Colonic mucosa (tissue), 4 donors: ENCODE data around the gene NRTN. TPM values are rescaled to one million over a fixed set of nuclear protein-coding genes. Genes with fewer than 3 reads are reported as not detected.

Experiments used
- DNase-seq: peaks from one replicate; pipeline ENCODE4 v3.0.0-alpha.2; 2020
- H3K27ac ChIP-seq: fragments of 200-600 bp; one replicate; pipeline ENCODE4 v1.8.0; 2021
- H3K27me3 ChIP-seq: fragments of 200-600 bp; one replicate; pipeline ENCODE4 v1.8.0; 2021
- H3K36me3 ChIP-seq: fragments of 200-600 bp; one replicate; pipeline ENCODE4 v1.8.0; 2021
- H3K4me1 ChIP-seq: fragments of 200-600 bp; one replicate; pipeline ENCODE4 v1.8.0; 2021; ENCODE audit warnings: mild to moderate bottlenecking
- H3K4me3 ChIP-seq: fragments of 200-600 bp; one replicate; pipeline ENCODE4 v1.8.0; 2021
- H3K9ac ChIP-seq, 2 donors: one replicate each; pipeline ENCODE4 v1.7.0; 2013; ENCODE audit warnings: control low read depth in 2 of 2, low read depth in 2 of 2, low read length in 2 of 2
- H3K9me3 ChIP-seq: fragments of 200-600 bp; one replicate; pipeline ENCODE4 v1.8.0; 2021
- CTCF ChIP-seq: fragments of 200-600 bp; IDR thresholded peaks from one replicate; pipeline ENCODE4 v1.8.0; 2022; ENCODE audit warnings: antibody characterized with exemption, mild to moderate bottlenecking
- intact Hi-C: fragments of 100-400 bp; cut with DNase I; formaldehyde crosslinking; loops from one replicate; pipeline ENCODE4 v1.14.1; 2022
- total RNA-seq, 2 donors: library from RNA; stranded (reverse); fragmentation: NEBNext Ultra II Directional in 1 of 2; extraction: Animal tissue kit (Norgen Biotek cat#: 25700) in 1 of 2; gene quantifications; one replicate each; pipeline ENCODE4 v1.2.1, GENCODE V29; 2021
- donor health status: healthy.
- donor health status: DM: no; HTN: no; CAD: no.
- donor health status: DM: no; HTN: no; CAD: no.

Gene NRTN
- total RNA-seq, 2 donors from 2014 or later, result 1.8 to 2.9 TPM

DNA sequence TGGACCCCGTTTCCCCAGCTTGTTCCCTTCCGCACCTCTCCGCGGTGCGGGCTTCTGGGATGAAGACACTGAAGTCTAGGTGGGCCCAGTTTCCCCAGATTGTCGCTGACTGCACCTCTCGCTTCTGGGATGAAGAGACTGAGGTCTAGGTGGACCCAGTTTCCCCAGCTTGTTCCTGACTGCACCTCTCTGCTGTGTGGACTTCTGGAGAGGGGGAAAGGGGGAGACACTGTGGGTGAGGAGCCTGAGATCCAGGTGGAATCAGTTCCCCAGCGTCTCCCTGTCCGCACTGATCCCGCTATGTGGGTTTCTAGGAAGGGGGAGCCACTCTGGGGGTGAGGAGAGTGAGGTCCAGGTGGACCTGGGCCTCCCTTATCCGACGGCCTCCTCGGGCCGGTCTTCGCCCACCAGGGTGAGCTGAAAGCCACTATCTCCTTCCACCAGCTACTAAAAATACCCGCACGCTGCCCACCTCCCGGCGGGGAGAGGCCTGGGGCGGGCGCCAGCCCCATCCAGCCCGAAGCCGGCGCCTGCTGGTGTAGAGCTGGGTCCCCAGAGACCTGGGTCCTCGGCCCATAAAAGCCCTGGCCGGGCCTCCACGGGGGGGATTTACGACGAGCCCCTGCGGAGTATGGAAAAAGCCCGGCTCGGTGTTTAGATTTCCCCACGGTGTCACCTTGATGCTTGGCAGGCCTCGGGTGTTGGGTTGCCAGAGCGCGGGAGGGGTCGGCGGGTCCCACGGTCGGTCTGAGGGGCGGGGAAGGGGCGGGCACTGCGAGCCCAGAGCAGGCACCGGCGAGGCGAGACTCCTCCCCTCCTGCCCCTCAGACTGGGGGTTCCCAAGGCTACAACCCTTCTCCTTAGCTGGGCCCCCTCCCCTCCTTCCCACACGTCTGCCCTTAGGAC lies 24.0 kb downstream of the NRTN start:
- TF ChIP-seq CTCF, result no peak
- no peaks in the 10 kb centered on the region for H3K36me3 ChIP-seq
- H3K4me3 ChIP-seq, result peak overlapping the region; percentile 40
- no peaks in the 10 kb centered on the region for H3K9me3 ChIP-seq
- peaks cover 10% of the 10 kb centered on the region for H3K4me1 ChIP-seq
- intact Hi-C loops, result no loop called here
- DNase-seq, result no peak
- H3K9ac ChIP-seq, result peak overlapping the region; percentile 45 to 78
- no peaks in the 10 kb centered on the region for H3K27me3 ChIP-seq
- H3K27ac ChIP-seq, result peak overlapping the region; percentile 59

DNA sequence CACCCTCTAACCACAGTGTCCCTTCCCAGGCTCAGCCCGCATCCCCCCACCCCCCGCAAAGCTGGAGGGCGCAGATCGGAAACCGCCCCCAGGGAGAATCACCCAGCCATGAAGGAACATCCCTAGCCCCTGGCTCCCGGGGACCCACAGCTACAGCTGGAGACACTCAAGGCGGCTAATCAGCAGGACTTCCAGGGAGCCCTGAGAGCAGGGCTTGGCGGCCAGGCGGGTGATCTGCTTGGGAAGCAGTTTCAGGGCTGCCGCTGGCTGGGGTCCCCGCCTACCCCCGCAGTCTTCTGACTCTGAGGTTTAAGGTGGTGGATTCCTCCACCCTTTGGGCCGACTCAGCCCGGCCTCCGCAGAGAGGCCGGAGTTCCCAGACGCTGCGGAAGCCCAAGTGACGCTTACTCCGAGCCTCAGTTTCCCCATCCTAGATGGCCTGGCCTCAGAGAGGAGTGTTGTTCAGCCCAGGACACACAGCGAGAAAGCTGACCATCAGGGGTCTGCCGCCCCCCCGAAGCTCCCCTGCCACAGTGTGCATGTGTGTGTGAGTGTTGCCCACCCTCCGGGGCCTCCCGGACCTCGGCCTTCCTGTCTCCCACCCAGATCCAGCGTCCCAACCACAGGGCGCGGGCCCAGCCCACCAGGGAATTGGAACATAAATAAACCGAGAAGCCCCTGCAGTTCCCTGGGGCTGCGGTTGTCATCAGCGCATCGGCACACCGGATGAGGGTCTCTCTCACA lies 24.9 kb downstream of the NRTN start:
- DNase-seq, result no peak
- no peak overlapping the region for H3K9ac ChIP-seq
- H3K27ac ChIP-seq, result no peak overlapping the region
- H3K36me3 ChIP-seq, result no peaks in the 10 kb centered on the region
- no peak for TF ChIP-seq CTCF
- H3K4me3 ChIP-seq, result no peak overlapping the region
- H3K27me3 ChIP-seq, result no peaks in the 10 kb centered on the region
- peaks cover 10% of the 10 kb centered on the region for H3K4me1 ChIP-seq
- no peaks in the 10 kb centered on the region for H3K9me3 ChIP-seq
- intact Hi-C loops, result no loop called here

DNA sequence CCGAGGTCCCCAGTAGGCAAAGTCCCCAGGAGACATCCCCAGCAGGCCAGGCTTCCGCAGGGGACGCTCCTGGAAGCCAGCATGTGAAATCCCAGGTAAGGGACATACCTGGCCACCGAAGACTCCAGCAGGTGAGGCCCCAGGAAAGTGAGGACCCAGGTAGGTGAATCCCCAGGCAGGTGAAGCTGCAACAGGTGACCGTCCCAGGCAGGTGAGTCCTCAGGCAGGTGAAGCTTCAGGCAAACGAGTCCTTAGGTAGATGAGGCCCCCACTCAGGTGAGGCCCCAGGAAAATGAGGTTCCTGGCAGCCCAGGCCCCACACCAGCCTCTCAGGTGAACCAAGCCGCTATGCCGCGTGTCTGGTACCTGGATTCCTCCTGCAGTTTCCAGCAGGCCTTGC lies 26.3 kb downstream of the NRTN start:
- intact Hi-C loops, result no loop called here

DNA sequence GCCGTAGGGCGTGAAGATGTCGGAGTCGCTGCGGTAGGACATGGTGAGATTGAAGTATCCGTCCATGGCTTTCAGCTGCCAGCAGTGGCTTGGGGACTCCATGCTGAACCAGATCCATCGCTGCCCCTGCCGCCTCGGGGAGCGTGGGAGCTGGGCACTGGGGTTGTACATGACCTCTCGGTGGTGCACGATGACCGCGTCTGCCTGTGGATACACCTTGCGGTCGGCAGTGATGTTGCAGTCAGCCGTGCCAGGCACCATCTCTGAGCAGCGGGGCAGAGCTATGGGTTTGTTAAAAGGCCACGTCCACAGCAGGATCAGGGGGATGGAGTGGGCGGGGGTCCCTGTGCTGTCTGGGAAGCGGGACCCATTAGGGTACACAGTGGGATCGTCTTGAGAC lies 27.2 kb downstream of the NRTN start:
- Histone ChIP-seq H3K4me3 (no peak overlapping the region), H3K4me1 (peaks cover 7% of the 10 kb centered on the region), H3K36me3 (no peaks in the 10 kb centered on the region), H3K27ac (no peak overlapping the region), H3K27me3 (no peaks in the 10 kb centered on the region), H3K9me3 (no peaks in the 10 kb centered on the region), H3K9ac (no peak overlapping the region)
- no peak for TF ChIP-seq CTCF
- intact Hi-C loops, result no loop called here
- no peak for DNase-seq

More for the DNA sequence above, 26.3 kb downstream of the NRTN start:
- H3K4me3 ChIP-seq, result no peak overlapping the region
- no peaks in the 10 kb centered on the region for H3K36me3 ChIP-seq
- no peak for DNase-seq
- no peaks in the 10 kb centered on the region for H3K9me3 ChIP-seq
- TF ChIP-seq CTCF, result no peak
- H3K27me3 ChIP-seq, result no peaks in the 10 kb centered on the region
- H3K9ac ChIP-seq, result no peak overlapping the region
- no peak overlapping the region for H3K27ac ChIP-seq
- peaks cover 10% of the 10 kb centered on the region for H3K4me1 ChIP-seq

DNA sequence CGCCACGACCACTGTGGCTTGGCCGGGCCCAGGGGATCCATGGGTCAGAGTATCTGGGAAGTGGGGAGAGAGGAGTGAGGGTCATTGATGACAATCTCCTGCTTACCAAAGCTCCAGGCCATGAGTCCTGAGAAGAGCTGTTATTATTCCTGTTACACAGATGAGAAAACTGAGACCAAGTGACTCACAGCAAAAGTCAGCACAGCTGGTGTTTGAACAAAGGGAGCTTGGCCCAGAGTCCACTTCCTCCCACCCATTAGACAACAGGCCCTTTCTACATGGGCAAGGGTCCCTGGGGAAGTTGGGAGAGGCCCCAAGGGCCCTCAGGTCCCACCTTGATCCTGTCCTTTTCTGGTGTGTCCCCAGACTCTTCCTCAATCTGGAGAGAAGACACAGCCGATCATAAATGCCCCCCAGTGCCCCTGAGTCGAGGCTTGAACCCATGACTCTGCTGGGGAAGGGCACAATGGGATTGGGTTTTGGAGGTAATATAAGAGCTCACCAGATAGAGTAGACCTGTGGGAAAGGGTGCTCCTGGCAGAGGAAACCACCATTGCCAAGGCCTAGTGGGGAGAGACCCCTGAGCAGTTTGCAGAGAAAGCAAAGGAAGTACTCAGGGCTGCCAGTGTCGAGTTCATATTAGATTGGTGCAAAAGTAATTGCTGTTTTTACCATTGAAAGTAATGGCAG lies 27.8 kb downstream of the NRTN start:
- Histone ChIP-seq H3K27me3 (no peaks in the 10 kb centered on the region), H3K27ac (no peak overlapping the region), H3K9me3 (no peaks in the 10 kb centered on the region), H3K4me1 (peaks cover 4% of the 10 kb centered on the region), H3K4me3 (no peak overlapping the region), H3K36me3 (no peaks in the 10 kb centered on the region), H3K9ac (no peak overlapping the region)
- no peak for DNase-seq
- TF ChIP-seq CTCF, result no peak
- intact Hi-C loops, result no loop called here
